HG02970 (cell line): Measurements from ENCODE around the gene PRDX6.
"Not testable (repeated sequence)": the region's sequence is repeated elsewhere in the genome, so short reads cannot be mapped to it uniquely, and the experiment has no call there.

Experiments
- ATAC-seq: cut with Tn5 transposase; IDR thresholded peaks from one replicate; pipeline ENCODE4 v1.9.1; 2021; ENCODE audit warnings: mild to moderate bottlenecking, moderate library complexity, moderate number of reproducible peaks; ENCODE audit not compliant: unreplicated experiment, low FRiP score

PRDX6 gene

DNA sequence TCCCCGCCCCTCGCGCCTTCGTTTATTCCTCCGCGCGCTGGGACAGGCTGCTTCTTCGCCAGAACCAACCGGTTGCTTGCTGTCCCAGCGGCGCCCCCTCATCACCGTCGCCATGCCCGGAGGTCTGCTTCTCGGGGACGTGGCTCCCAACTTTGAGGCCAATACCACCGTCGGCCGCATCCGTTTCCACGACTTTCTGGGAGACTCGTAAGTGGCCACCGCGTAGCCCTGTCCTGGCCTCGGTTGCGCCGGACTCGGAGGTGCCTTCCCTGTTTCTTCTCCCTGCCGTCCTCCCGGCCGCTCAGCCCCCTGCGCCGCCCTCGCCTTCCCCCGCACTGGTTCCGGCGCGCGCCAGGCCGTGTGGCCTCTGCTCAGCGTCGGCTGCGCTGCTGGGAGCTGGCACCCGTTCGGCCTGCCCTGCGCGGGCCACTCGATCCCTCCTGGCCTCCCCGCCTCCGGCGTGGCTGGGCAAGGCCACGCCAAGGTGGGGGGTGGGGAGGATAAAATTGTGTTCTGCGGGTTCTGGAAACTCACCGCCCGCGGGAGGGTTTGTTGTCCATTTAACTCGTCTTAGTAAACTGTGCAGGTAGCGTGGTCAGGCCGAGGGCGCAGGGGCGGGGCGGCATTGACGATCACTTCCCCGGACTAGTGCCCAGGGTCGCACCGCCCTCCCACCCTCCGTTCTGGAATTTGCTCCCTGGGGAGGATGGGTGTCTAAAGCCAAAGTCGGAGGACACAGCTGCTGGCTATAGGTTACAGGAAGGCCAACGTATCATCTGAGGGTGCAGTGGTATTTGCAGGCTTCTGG lies at the start of gene PRDX6:
TSS of gene PRDX6 (plus strand) at position 50 of the 808 bp plus-strand sequence. CDS start at position 113, 63 bp downstream.
- peak; percentile 54 for ATAC-seq

DNA sequence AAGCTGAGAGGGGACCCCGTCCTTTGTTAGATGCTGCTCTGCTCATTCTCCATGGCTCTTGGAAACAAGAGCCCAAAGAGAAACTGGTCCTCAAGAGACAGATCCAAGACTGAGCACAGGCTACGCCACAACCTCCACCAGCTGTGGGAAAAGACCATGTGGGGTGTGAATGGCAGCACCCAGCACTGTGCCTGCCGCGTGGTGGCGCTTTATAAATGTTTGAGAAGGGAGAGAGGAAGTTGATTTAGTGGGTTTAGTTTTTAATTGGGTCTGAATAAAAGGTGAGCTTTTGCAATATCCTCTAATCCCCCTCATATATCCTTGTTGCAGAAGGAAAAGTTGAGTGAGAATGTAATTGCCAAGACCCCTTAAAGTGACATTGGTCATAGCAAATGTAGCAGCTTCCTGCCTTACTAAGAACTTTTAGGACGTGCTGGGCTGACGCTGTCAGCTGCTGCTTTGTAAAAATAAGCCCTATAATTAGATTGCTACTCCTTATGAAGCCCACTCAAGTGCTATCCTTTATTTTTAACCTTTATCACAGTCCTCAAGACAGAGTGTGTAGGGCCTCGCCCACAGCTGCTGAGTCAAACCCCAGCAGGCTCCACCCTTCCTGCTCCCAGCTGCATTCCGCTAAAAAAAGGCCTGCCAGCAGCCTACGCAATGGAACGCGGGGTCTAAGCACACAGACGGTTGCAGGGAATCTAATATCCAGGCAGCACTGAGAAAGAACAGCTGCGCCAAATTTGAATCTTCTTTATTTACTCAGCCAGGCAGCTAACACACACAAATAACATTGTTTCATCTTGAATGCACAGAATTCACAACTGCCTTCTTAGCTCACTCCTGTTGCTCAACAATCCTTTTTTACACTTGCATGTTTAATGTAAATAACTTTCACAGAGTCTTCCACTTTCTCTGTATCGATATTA lies 47.4 kb upstream of the PRDX6 start:
- ATAC-seq = no peak

- no peak for ATAC-seq
Observed at GRCh38 chr1:173430677-173431303, 46.3 kb upstream of the PRDX6 start.

DNA sequence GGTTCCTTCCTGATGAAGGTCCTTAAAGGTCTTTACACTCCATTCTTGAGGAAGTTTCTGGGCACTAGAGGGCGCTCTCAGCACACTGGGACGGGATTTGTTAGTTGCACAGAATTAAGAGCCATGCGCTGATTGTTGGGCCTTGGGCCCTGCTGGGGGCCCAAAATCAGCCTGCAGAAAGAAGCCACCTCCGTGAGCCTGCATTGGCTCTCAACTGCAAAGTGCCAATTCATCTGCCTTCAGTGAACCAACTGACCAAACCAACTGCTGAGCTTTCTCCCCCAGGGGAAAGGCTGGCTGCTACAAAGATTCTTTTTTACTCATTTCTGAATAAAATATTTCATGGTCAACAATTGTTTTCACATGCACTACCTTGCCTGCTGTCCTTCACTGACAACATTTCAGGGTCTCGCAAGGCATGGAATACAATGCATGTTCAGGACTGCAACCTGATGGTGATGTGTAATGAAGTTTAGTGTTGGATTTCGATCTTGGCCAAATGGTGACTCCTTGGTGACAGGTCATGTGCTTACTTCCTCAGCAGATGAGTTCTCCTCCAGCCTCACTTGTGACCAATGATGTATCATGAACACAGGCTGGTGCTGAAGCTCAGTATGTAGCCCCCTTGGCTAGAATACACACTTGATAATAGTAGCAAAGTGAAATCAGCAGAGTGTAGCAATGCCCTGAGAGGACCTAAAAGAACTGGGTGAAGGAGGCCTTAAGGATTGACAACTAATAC lies 45.7 kb upstream of the PRDX6 start:
- peak; percentile 61 for ATAC-seq

DNA sequence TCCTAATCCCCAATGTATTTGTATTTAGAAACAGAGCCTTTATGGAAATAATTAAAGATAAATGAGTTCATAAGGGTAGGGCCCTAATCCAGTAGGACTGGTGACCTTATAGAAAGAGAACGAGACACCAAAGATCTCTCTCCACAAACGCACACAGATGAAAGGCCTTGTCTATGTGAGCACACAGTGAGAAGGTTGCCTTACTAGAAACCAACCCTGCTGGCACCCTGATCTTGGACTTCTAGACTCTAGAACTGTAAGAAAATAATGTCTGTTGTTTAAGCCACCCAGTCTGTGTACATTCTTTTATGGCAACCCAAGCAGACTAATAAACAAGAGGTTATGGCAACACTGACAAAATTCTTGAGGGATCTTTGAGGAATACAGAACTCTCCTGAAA lies 44.8 kb upstream of the PRDX6 start:
- ATAC-seq = no peak

- no peak for ATAC-seq
Observed at GRCh38 chr1:173433751-173434326, 43.3 kb upstream of the PRDX6 start.

- no peak for ATAC-seq
Observed at GRCh38 chr1:173436841-173437428, 40.2 kb upstream of the PRDX6 start.

GRCh38 chr1:173438675-173439074 lies 38.5 kb upstream of the PRDX6 start:
- no peak for ATAC-seq

- ATAC-seq = no peak
Observed at GRCh38 chr1:173440430-173440829, 36.7 kb upstream of the PRDX6 start.

GRCh38 chr1:173444757-173445156 lies 32.4 kb upstream of the PRDX6 start:
- no peak for ATAC-seq

DNA sequence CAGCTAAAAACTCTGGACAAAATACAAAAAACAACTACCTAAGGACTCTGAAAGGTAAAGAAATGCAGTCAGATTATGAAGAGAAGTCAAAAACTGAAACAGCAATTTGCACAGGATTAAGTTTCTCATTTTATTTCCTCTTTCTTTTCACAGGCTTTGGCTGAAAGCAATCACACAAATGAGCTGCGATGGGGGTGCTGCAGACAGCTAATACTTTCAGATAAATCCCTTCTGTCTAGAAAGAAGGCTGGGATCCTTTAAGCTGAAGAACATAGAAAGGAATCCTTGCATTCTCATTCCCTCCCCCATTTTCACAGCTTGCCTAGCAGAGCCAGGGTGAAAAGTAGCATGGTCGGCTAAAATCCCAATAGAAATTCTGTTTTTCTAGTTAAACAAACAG lies 32.0 kb upstream of the PRDX6 start:
- no peak for ATAC-seq

DNA sequence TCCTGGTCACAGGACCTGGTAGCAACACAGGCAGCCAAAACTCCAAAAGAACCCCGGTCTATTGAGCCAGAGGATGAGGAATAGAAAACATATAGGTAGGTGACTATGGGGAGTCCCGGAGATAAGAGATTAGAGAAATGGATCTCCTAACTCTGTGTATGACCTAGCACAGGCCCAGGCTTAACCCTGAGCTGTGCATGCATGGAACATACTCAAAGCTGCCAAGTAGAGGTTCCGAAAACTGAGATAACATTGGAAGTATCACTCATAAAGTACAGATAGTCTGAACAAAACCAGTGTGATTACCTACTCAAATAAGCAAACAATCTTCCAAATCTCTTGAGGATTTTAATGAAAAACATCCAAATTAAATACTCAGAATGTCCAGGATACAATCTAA lies 31.5 kb upstream of the PRDX6 start:
- ATAC-seq = no peak

DNA sequence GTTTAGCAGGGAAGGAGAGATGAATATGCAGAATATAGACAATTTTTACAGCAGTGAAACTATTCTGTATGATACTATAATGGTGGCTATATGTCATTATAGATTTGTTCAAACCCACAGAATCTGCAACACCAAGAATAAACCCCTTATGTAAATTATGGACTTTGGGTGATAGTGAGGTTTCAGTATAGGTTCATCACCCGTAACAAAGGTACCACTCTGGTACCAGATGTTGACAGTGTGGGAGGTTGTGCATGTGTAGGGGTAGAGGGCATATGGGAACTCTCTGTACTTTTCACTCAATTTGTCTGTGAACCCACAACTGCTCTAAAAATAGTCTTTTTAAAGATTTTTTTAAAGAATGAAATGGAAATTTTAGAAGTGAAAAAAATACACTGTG lies 29.9 kb upstream of the PRDX6 start:
- no peak for ATAC-seq

DNA sequence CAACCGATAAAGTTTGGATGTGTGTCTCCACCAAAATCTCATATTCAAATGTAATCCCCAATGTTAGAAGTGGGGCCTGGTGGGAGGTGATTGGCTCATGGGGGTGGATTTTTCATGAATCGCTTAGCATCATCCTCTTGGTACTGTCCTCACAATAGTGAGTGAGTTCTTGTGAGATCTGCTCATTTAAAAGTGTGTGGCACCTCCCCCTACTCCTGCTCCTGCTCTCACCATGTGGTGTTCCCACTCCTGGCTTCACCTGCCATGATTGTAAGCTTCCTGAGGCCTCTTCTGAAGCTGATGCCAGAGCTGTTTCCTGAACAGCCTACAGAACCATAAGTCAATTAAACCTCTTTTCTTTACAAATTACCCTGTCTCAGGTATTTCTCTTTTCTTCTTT lies 28.2 kb upstream of the PRDX6 start:
- no peak for ATAC-seq

DNA sequence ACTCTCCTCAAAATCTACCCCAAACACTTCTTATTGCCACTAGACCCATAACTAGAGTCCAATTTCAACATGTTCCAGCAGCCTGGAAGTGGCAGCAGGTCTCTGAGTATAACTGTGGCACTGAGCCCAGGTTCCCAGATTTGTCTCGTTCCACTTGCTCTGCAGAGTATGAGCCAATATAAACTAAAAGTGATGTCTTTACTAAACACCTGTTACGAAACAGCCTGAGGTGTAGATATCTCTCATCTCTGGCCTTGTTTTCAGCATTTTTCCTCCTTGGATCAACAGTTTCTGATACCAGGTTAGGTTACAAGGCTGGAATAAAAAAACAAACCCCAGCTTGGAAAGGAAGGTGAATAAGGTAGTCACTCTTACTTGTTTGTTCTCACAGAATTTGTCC lies 25.2 kb upstream of the PRDX6 start:
- ATAC-seq = no peak

DNA sequence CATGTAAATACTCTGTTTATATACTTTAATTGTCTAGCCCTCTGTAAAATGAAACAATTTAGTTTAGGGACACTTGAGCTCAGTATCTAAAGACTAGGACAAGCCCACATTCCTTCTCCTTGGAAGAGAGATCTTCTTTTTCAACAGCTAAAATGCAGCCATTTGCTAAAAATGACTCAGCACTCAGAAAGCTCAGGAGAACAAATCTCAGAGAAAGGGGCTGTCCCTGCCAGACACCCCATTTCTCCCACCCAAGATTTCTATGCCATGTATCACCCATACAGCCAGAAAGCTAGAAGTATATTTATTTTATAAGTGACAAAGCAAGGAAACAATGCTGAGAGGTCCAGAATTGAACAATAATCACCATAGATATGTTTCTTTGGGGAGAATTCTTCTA lies 23.2 kb upstream of the PRDX6 start:
- no peak for ATAC-seq

- no peak for ATAC-seq
Observed at GRCh38 chr1:173454966-173455524, 22.1 kb upstream of the PRDX6 start.

- no peak for ATAC-seq
Observed at GRCh38 chr1:173459885-173460284, 17.2 kb upstream of the PRDX6 start.

GRCh38 chr1:173462666-173463065 lies 14.5 kb upstream of the PRDX6 start:
- ATAC-seq = not testable (repeated sequence)
